Breast epithelium (tissue), 3 donors: ENCODE results near the gene LIN7A.

ENCODE experiments used
- POLR2A ChIP-seq: fragments of 450-650 bp; IDR thresholded peaks from one replicate; pipeline ENCODE4 v1.6.1; 2016; ENCODE audit warnings: antibody characterized with exemption, mild to moderate bottlenecking, moderate library complexity
- POLR2AphosphoS5 ChIP-seq, 3 donors: sonication (generic); formaldehyde crosslinking; IDR thresholded peaks; one replicate each; pipeline ENCODE4 v1.6.1; 2017; ENCODE audit warnings: antibody characterized with exemption in 3 of 3
- TF ChIP-seq, protein P1 (sequence below), 3 donors: fragments of 450-650 bp; IDR thresholded peaks; one replicate each; pipeline ENCODE4 v1.5.1; 2016 to 2017; ENCODE audit warnings: antibody characterized with exemption in 3 of 3, mild to moderate bottlenecking in 3 of 3, moderate library complexity in 3 of 3

DNA sequence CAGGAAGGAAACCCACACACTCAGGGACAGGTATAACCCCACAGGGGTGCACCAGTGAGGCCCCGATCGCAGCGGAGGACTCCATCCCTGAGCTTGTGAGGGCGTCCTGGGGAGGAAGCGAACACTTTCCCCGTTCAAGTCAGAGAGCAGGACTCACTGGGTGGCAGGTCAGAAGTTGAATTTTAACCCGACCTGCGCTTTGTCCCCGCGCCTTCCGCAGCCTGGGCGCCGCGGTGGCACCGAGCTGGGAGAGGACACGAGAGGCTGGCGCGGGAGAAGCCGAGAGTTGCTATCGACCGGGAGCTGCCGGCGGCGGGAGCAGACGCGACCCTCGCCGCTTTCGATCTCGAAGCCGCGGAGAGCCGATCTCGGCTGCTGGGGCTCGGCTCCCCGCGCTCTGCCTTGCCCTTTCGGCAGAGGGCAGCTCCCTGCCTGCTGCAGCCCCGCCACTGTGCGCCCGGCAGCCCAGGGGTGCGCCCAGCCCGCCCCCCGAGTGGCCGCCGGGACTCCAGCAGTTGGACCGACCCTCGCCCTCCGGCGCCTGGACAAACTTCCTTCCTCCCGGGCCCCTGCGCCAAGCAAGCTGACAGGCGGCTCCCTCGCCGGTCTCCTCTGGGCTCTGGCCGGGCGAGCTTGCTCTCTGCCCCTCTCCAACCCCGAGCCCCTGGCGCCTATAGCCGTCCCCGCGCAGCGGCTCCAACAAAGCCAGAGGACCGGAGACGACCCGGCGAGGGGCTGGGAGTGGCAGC, 918 bp downstream of the LIN7A start:
- TF ChIP-seq POLR2AphosphoS5 (IDR thresholded peaks at IDR 0.05) = no peak
- TF ChIP-seq, protein P1, sequence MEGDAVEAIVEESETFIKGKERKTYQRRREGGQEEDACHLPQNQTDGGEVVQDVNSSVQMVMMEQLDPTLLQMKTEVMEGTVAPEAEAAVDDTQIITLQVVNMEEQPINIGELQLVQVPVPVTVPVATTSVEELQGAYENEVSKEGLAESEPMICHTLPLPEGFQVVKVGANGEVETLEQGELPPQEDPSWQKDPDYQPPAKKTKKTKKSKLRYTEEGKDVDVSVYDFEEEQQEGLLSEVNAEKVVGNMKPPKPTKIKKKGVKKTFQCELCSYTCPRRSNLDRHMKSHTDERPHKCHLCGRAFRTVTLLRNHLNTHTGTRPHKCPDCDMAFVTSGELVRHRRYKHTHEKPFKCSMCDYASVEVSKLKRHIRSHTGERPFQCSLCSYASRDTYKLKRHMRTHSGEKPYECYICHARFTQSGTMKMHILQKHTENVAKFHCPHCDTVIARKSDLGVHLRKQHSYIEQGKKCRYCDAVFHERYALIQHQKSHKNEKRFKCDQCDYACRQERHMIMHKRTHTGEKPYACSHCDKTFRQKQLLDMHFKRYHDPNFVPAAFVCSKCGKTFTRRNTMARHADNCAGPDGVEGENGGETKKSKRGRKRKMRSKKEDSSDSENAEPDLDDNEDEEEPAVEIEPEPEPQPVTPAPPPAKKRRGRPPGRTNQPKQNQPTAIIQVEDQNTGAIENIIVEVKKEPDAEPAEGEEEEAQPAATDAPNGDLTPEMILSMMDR (IDR thresholded peaks at IDR 0.05) = no peak
- TF ChIP-seq POLR2A = no peak
